Heart left ventricle (tissue), 16 donors: ENCODE data around the gene UBE2I. TPM values are rescaled to one million over a fixed set of nuclear protein-coding genes. Genes with fewer than 3 reads are reported as not detected.
A peak's percentile ranks its signal among the peaks of the same experiment; 100 is the strongest.

Experiments used
- ATAC-seq, 4 donors: fragments of 200-7000 bp; cut with Tn5 transposase; one replicate each; pipeline ENCODE4 v1.9.1; 2020 to 2022; ENCODE audit warnings: moderate library complexity in 4 of 4, mild to moderate bottlenecking in 3 of 4, moderate number of reproducible peaks in 1 of 4
- DNase-seq, 5 donors: peaks; one replicate each; pipeline ENCODE4 v3.0.0-alpha.2; 2020
- H3K27ac ChIP-seq, 12 donors: fragments of 200-600 bp; sonication (generic) in 4 of 12; one replicate each; pipeline versions ENCODE4 v1.5.0 to v1.8.0; 2016 to 2022; ENCODE audit warnings: mild to moderate bottlenecking in 2 of 12
- H3K27me3 ChIP-seq, 9 donors: fragments of 200-600 bp; sonication (generic) in 2 of 9; one replicate each; pipeline versions ENCODE4 v1.5.1 to v1.8.0; 2016 to 2022; ENCODE audit warnings: mild to moderate bottlenecking in 3 of 9
- H3K36me3 ChIP-seq, 9 donors: fragments of 200-600 bp; sonication (generic) in 2 of 9; one replicate each; pipeline versions ENCODE4 v1.5.0 to v1.8.0; 2018 to 2022; ENCODE audit warnings: mild to moderate bottlenecking in 2 of 9
- H3K4me1 ChIP-seq, 12 donors: fragments of 200-600 bp; sonication (generic) in 4 of 12; one replicate each; pipeline versions ENCODE4 v1.5.0 to v1.8.0; 2016 to 2022; ENCODE audit warnings: mild to moderate bottlenecking in 3 of 12
- H3K4me3 ChIP-seq, 12 donors: fragments of 200-600 bp; sonication (generic) in 4 of 12; one replicate each; pipeline versions ENCODE4 v1.5.0 to v1.8.0; 2017 to 2022; ENCODE audit warnings: mild to moderate bottlenecking in 9 of 12, moderate library complexity in 4 of 12
- H3K9me3 ChIP-seq, 12 donors: fragments of 200-600 bp; sonication (generic) in 4 of 12; one replicate each; pipeline versions ENCODE4 v1.5.0 to v1.8.0; 2016 to 2022; ENCODE audit warnings: mild to moderate bottlenecking in 1 of 12
- CTCF ChIP-seq, 12 donors: fragments of 200-600 bp; sonication (generic) in 4 of 12; IDR thresholded peaks; one replicate each; pipeline versions ENCODE4 v1.5.0 to v1.8.0; 2018 to 2022; ENCODE audit warnings: antibody characterized with exemption in 12 of 12, mild to moderate bottlenecking in 5 of 12
- POLR2A ChIP-seq, 2 donors: fragments of 450-650 bp; IDR thresholded peaks; one replicate each; pipeline ENCODE4 v1.6.1; 2017; ENCODE audit warnings: antibody characterized with exemption in 2 of 2, mild to moderate bottlenecking in 2 of 2, moderate library complexity in 2 of 2
- WGBS, 4 donors: extraction: QIAGEN DNeasy Blood & Tissue Kit in 2 of 4; methylation state at CpG; one replicate each; pipeline versions ENCODE4 v1.1.5 to v1.1.7; 2013 to 2018; 5-methylcytosine and 5-hydroxymethylcytosine counted together
- intact Hi-C, 10 donors: fragments of 100-400 bp; cut with DNase I; formaldehyde crosslinking; loops; one replicate each; pipeline versions ENCODE4 v1.11.1 to v1.14.2; 2022
- polyA plus RNA-seq, 2 donors: library from polyadenylated mRNA; stranded (reverse); fragments of 200-250 nt; gene quantifications; one replicate each; pipeline ENCODE4 v1.2.3, GENCODE V29; 2013
- total RNA-seq, 9 donors: library from RNA; depleted of rRNA in 2 of 9; stranded (reverse); fragments of >200 nt in 2 of 9; fragmentation: NEBNext Ultra II Directional in 3 of 9; extraction: Animal tissue kit (Norgen Biotek cat#: 25700) in 3 of 9; gene quantifications; one replicate each; pipeline versions ENCODE4 v1.1.0 to v1.2.4, GENCODE V29; 2016 to 2023
- donor health status: ischemic (EF 13 %, LVEDD 7.1; RV severe dilation, severe dysfunction).
- donor health status: healthy with polysubstance abuse.
- donor health status: DM: no; HTN: yes; CAD: no.
- donor health status: DM: no; HTN: no; CAD: no.
- donor health status: ischemic (EF 25% LVEDD 6.9; RV normal size, moderate dysfunction).
- donor health status: ischemic (EF 25% LVEDD 5.7; RV mildly dilated, moderate dysfunction).
- donor health status: healthy.
- donor health status: DM: yes; HTN: yes; CAD: no.
- donor health status: ischemic (EF 35%, LVEDD 5.7; RV mildly dilated, moderate dysfunction).
- donor health status: nonischemic (EF 11% LVEDD 7.7; RV severe dilation, severe dysfunction).
- donor health status: DM: yes; HTN: yes; CAD: no.
- donor health status: PGD.
- donor health status: ischemic (EF 29% LVEDD 5.4; RV normal size, mild dysfunction).
- donor health status: nonischemic (EF 23%, LVEDD 6.1; RV moderate dilation, normal function).

UBE2I gene
- total and polyA plus RNA-seq, 11 donors: 59.3 to 105 (median 82.5) TPM

GRCh38 chr16:1311212-1311737, 1.8 kb downstream of the UBE2I start:
- 8 to 17% (median 14%) methylated on average over 12 to 13 of the region's 13 CpGs for WGBS, 4 donors
- intact Hi-C loops: loop anchor here in 2 of 10 donors (2.0 to 5.0 kb wide), 2 partner anchors 40 to 471 kb away; partner anchors contain the start of genes GNPTG (in 2 of the 2), TSR3 (in 2 of the 2), NUBP2 (in 1 of the 2) and SPSB3 (in 1 of the 2)
- peak in 1 of 4 donors; percentile 0 for ATAC-seq

GRCh38 chr16:1311738-1312466, 2.5 kb downstream of the UBE2I start:
- H3K27me3 ChIP-seq: no peaks in the 10 kb centered on the region
- intact Hi-C loops: loop anchor here in 2 of 10 donors (2.0 to 5.0 kb wide), 2 partner anchors 39 to 470 kb away; partner anchors contain the start of genes GNPTG (in 2 of the 2), TSR3 (in 2 of the 2), NUBP2 (in 1 of the 2) and SPSB3 (in 1 of the 2)
- 9 to 24% (median 15%) methylated on average over 18 to 35 of the region's 35 CpGs for WGBS, 4 donors
- no peak for TF ChIP-seq CTCF (IDR thresholded peaks at IDR 0.05)
- TF ChIP-seq POLR2A (IDR thresholded peaks at IDR 0.05): no peak
- DNase-seq (peak; percentile 50 to 75 (median 55)), ATAC-seq (peak; percentile 15 to 64 (median 46))
- peaks cover 0 to 47% (median 32%) of the 10 kb centered on the region in 9 donors for H3K36me3 ChIP-seq
- peak overlapping the region in 11 of 12 donors; percentile 79 to 98 (median 84) for H3K4me3 ChIP-seq
- H3K27ac ChIP-seq: peak overlapping the region in 11 of 12 donors; percentile 66 to 97 (median 81)
- no peaks in the 10 kb centered on the region for H3K9me3 ChIP-seq
- H3K4me1 ChIP-seq: peaks cover 8 to 45% (median 35%) of the 10 kb centered on the region in 12 donors

More at GRCh38 chr16:1311212-1311737, 1.8 kb downstream of the UBE2I start:
- TF ChIP-seq CTCF (IDR thresholded peaks at IDR 0.05) (no peak), POLR2A (IDR thresholded peaks at IDR 0.05) (no peak)
- Histone ChIP-seq H3K4me1 (peaks cover 8 to 45% (median 35%) of the 10 kb centered on the region in 12 donors), H3K27me3 (no peaks in the 10 kb centered on the region), H3K4me3 (peak overlapping the region in 11 of 12 donors; percentile 79 to 98 (median 84)), H3K36me3 (peaks cover 0 to 41% (median 26%) of the 10 kb centered on the region in 9 donors), H3K9me3 (no peaks in the 10 kb centered on the region), H3K27ac (peak overlapping the region in 11 of 12 donors; percentile 66 to 97 (median 81))
- no peak for DNase-seq

- intact Hi-C loops: loop anchor here in 1 of 10 donors (5.0 kb wide), 1 partner anchor 470 kb away; the partner anchor contains the start of genes NUBP2 and SPSB3
- Histone ChIP-seq H3K27ac (peak overlapping the region in 11 of 12 donors; percentile 33 to 96 (median 80)), H3K27me3 (no peaks in the 10 kb centered on the region), H3K36me3 (peaks cover 0 to 53% (median 37%) of the 10 kb centered on the region in 9 donors), H3K4me1 (peaks cover 8 to 45% (median 35%) of the 10 kb centered on the region in 12 donors), H3K4me3 (peak overlapping the region in 9 of 12 donors; percentile 79 to 98 (median 87)), H3K9me3 (no peaks in the 10 kb centered on the region)
- ATAC-seq (no peak), DNase-seq (no peak)
- 37 to 71% (median 62%) methylated on average over 3 to 16 of the region's 16 CpGs for WGBS, 4 donors
- no peak for TF ChIP-seq POLR2A (IDR thresholded peaks at IDR 0.05)
Observed at GRCh38 chr16:1312467-1312816, 3.0 kb downstream of the UBE2I start.

- DNase-seq (no peak), ATAC-seq (no peak)
- no peaks in the 10 kb centered on the region for H3K27me3 ChIP-seq
- peaks cover 3 to 57% (median 42%) of the 10 kb centered on the region in 9 donors for H3K36me3 ChIP-seq
- TF ChIP-seq CTCF (IDR thresholded peaks at IDR 0.05) (no peak), POLR2A (IDR thresholded peaks at IDR 0.05) (no peak)
- peak overlapping the region in 6 of 12 donors; percentile 33 to 96 (median 82) for H3K27ac ChIP-seq
- intact Hi-C loops: loop anchor here in 1 of 10 donors (5.0 kb wide), 1 partner anchor 469 kb away; the partner anchor contains the start of genes NUBP2 and SPSB3
- peak overlapping the region in 1 of 12 donors; percentile 84 for H3K4me3 ChIP-seq
- H3K9me3 ChIP-seq: no peaks in the 10 kb centered on the region
- 71 to 79% (median 75%) methylated on average over 12 to 15 of the region's 15 CpGs for WGBS, 4 donors
- H3K4me1 ChIP-seq: peaks cover 8 to 45% (median 35%) of the 10 kb centered on the region in 12 donors
Observed at GRCh38 chr16:1312903-1313302, 3.5 kb downstream of the UBE2I start.
